HepG2 (cell line): ENCODE results near the gene A2ML1.

ENCODE experiments used
- ATF2 ChIP-seq: sonication (generic); formaldehyde crosslinking; IDR thresholded peaks from 2 replicates; pipeline ENCODE4 v1.4.0; 2020; ENCODE audit warnings: missing genetic modification reagents
- CEBPB ChIP-seq: IDR thresholded peaks from 2 replicates; pipeline ENCODE4 v1.6.1; 2011; ENCODE audit warnings: low read depth, low read length, improper control_type of control experiment, borderline replicate concordance
- EP300 ChIP-seq, 3 experiments: sonication (generic) in 1 of 3; formaldehyde crosslinking in 1 of 3; IDR thresholded peaks; 2 replicates each; pipeline versions ENCODE4 v1.5.1 to v1.6.1; 2011 to 2020; ENCODE audit warnings: low read depth in 2 of 3, low read length in 2 of 3, borderline replicate concordance in 1 of 3, improper control_type of control experiment in 1 of 3, mild to moderate bottlenecking in 1 of 3, missing genetic modification reagents in 1 of 3, moderate library complexity in 1 of 3
- GABPB1 ChIP-seq: IDR thresholded peaks from 2 replicates; pipeline ENCODE4 v1.6.1; 2016; ENCODE audit warnings: mild to moderate bottlenecking, missing genetic modification reagents, moderate library complexity, missing compliant biosample characterization
- ZFP37 ChIP-seq: sonication (generic); formaldehyde crosslinking; IDR thresholded peaks from 2 replicates; pipeline ENCODE4 v1.4.0; 2020; ENCODE audit warnings: missing genetic modification reagents, borderline replicate concordance
- TF ChIP-seq, protein P1 (sequence below): sonication (generic); formaldehyde crosslinking; IDR thresholded peaks from 2 replicates; pipeline ENCODE4 v1.9.0; 2022; ENCODE audit warnings: missing genetic modification reagents, mild to moderate bottlenecking, borderline replicate concordance

DNA sequence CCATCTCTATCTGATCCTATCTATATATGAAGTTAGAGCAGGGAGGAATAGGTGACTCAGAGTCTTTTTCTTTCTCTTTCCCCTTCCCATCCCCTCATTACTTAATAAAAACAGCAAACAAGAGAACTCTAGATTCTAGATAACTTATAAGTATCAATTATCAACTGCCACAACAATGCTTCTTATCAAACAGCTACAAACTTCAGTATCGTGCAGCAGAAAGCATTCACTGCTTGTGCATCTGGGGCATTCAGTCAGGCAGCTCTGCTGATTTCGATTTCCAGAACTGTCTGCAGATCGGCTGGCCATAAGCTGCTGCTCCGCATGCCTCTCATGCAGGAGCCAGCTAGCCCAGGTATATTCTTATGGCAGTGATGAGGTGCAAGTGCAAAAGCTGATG lies 19.4 kb downstream of the A2ML1 start:
- TF ChIP-seq CEBPB, result no peak
- no peak for TF ChIP-seq GABPB1
- no peak for TF ChIP-seq ZFP37 (CRISPR knock-in tag)
- no peak for TF ChIP-seq EP300 (IDR thresholded peaks at IDR 0.05; ENCODE audit: low read depth in 2 of 2, low read length in 2 of 2)
- TF ChIP-seq EP300 (CRISPR knock-in tag; IDR thresholded peaks at IDR 0.05; ENCODE audit: borderline replicate concordance), result no peak
- TF ChIP-seq ATF2 (CRISPR knock-in tag), result no peak
- TF ChIP-seq, protein P1, sequence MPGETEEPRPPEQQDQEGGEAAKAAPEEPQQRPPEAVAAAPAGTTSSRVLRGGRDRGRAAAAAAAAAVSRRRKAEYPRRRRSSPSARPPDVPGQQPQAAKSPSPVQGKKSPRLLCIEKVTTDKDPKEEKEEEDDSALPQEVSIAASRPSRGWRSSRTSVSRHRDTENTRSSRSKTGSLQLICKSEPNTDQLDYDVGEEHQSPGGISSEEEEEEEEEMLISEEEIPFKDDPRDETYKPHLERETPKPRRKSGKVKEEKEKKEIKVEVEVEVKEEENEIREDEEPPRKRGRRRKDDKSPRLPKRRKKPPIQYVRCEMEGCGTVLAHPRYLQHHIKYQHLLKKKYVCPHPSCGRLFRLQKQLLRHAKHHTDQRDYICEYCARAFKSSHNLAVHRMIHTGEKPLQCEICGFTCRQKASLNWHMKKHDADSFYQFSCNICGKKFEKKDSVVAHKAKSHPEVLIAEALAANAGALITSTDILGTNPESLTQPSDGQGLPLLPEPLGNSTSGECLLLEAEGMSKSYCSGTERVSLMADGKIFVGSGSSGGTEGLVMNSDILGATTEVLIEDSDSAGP (CRISPR knock-in tag), result no peak
